Fibroblast of peridontal ligament (primary cell): ENCODE data around the gene ARHGEF33.
"Not testable (repeated sequence)": the region's sequence is repeated elsewhere in the genome, so short reads cannot be mapped to it uniquely, and the experiment has no call there.

ENCODE experiments used
- DNase-seq: peaks from one replicate; pipeline ENCODE4 v3.0.0-alpha.2; 2010; ENCODE audit errors: extremely low read depth

Gene ARHGEF33

DNA sequence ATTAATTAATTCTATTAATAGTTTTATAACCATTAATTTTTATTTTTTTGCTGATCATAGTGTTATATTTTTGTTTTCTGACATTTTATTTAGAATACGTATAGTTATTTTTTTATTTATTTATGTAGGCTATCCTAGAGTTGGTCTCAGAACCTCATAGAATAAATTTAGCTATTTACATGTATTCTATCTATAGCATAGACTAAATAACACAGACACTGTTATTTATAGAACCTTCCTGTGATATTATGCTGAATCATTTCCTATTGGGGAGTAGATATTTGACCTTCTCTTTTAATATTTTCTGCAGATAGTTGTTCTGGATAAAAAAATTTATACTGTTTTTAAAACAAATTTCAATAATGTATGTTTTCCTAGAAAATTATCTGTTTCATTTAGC lies 20.2 kb downstream of the ARHGEF33 start:
- DNase-seq: no peak

DNA sequence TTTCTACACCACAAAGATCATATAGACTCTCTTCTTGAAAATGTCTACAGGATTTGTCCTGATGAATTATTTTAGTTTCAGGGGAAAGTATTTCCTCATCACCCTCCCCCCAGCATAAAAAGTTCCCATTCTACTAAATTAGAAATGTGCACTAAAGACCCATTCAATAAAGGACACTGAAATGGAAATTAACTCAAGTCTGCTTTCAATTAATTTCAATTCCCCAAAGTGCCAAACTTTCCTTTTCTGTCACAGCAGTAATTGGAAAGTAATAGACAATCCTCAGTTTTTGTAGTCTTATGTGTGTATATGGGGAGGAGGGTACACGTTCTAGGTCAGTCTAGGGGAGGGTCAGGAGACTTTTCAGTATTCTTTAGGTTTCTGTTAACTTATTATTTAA lies 21.5 kb downstream of the ARHGEF33 start:
- DNase-seq: no peak

DNA sequence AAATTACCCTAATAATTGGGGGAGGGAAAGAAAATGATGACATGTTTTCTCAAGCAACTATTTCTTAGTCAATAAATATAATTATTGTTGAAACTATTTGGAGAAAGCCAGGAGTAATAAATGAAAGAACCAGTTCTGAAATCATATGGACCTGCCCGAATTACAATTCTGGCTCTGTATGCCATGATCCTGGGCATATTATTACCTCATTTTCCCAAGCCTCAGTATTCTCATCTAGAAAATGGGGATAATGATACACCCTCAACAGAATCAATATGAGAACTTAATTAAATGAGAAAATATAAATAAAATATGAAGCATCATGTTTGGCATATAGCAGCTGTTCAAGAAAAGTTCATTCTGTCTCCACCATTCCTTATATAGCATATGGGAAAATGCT lies 22.9 kb downstream of the ARHGEF33 start:
- DNase-seq: no peak

DNA sequence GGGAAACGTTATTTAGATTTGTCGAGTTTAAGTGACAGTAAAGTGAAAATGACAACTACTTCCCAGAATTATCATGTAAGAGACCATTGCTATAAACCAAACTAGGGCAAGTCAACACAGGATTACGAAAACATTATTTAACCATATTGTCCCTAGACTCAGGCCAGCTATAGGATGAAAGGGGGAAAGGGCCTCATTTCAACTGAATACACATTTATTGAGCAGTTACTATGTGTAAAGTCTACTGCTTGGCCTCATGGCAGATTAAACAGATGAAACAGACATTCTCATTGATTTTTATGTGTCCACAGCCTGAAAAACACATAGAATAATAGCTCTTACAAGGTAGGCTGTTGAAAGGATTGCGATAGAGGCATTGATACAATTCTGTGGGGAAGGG lies 32.7 kb downstream of the ARHGEF33 start:
- DNase-seq: no peak

DNA sequence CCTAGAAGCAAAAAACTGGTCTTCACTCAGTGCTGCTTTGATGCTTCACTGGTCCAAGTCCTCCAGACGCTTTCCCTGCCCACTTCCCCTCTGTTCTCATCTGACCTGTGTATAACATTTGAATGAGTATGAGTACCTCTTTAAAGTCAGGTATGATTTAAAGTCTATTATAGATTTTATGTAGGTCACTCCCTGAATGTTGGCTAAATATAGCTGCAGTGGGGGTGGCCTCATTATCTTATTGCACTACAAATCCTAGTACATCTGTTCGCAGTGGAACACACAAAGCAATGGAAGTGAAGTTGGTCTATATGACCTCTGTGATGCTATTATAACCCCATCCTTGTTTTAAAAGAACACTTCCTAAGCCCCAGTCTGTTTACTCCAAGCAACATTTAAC lies 33.2 kb downstream of the ARHGEF33 start:
- DNase-seq: no peak

DNA sequence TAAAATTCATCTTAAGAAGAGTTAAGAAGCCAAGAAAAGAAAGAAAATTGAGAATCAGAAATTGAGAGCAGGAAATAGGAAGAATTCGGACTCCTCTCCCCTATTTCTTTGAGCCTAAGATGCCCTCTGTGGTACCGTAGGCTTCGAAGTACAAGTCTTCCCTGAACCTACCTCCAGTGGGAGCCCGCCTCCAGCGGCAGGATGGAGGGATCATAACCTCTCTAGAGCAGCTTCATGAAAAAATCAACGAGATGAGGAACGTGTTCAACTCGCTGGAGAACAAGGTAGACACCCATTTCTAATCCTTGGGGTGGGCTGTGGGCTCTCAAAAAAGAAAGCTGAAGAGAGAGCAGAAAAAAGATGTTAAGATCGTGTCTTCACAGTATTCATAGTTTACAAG lies 36.3 kb downstream of the ARHGEF33 start:
- DNase-seq: no peak

DNA sequence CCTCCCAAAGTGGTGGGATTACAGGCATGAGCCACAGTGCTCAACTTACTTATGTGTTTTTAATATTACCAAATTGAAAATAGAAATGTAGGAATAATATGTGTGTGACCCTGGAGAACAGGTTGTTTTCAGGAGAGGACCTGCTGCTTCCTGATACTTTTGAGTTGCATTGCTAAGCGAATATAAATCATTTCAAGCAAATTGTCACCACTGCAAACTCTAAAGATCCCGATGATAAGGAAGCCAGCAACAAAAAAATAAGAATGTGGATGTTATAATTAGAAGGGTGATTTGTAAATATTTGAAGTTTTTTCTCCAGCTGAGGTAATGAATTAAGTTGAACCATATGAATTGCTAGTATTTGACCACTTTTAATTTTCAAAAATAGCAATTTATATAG lies 40.9 kb downstream of the ARHGEF33 start:
- no peak for DNase-seq

DNA sequence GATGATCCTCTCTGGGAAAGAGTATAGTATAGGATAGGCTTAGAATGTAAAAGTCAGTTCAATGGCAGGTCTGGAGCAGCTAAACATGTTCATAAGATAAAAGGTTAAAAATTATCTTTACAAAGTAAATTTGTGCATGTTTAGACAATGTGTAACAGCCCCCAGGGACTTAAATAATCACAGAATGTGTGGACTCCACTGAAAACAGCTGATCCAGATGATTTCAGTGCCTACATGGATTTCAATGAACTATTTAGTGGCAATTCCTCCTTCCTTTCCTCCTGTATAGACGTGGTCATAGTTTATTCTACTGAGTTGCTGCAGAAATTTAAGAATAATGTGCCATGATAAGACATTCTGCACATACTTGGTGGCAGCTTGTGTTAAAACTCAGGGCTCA lies 42.9 kb downstream of the ARHGEF33 start:
- peak; percentile 16 for DNase-seq

DNA sequence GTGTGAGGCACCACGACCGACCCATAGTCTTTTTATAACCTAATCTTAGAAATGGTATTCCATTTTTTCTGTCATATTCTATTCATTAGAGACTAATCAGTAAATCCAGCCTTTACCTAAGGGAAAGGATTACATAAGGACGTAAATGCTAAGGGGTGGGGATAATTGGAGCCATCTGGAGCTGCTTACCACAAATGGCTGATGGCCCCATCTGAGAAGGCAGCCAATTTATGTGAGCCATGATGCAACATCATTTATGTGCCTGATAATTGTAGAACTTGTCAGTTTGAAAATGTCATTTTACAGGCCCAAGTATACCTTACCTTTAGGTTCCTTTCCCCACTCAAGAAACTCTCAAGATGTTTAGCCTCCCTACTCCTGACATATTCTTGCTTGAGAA lies 44.0 kb downstream of the ARHGEF33 start:
- DNase-seq: peak; percentile 89

DNA sequence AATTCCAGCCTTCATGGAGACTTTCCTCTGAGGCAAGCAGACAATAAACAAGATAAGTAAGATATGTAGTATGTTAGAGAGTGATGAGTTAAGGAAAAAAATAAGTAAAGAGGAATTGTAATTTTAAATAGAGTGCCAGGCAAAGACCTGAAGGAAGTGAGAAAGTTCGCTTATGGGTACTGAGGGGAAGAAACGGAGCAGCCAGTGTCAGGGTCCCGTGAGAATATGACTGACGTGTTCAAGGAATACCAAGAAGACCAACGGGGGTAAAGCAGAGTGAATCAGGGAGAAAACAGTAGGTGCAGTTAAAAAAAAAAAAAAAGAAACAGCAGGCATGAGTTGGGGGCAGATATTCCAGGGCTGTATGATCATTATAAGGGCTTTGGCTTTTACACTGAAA lies 45.1 kb downstream of the ARHGEF33 start:
- no peak for DNase-seq

DNA sequence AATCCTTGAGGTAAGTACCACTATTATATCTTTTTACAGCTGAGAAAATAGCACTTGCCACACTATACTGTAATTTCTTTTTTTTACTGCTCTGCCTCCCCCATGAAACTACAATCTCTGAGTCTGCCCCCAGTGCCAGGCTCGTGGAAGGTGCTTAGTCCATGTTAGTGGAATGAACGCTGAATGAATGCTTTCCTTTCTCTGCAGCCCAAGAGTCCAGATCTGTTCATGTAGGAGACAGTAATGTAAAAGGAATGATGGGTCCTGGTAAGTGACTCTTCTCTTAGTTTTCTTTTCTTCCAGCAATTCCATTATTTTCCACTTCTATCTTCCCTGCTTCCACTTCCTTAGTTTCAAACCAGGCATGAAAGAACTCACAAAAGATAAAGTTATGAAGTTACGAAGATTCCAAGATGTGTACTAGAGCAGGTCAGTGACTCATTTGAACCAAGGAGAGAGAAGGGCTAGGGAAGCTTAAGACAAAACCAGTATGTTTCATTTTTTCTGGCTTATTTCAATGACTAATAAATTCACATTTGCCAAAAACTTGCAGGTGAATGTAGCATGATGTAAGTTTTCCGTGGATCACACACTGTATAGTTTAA lies 46.0 kb downstream of the ARHGEF33 start:
- peak; percentile 21 for DNase-seq

DNA sequence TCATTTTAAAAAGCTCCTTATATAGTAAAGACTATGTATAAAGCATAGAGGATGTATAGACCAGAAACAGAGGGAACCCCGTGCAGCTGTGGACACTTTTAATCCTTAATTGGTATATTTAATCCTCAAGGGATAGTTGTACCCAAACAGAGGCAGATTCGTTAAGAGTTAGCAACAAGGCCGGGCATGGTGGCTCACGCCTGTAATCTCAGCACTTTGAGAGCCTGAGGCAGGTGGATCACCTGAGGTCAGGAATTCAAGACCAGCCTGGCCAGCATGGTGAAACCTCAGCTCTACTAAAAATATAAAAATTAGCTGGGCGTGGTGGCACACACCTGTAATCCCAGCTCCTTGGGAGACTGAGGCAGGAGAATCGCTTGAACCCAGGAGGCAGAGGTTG lies 46.8 kb downstream of the ARHGEF33 start:
- DNase-seq: not testable (repeated sequence)

DNA sequence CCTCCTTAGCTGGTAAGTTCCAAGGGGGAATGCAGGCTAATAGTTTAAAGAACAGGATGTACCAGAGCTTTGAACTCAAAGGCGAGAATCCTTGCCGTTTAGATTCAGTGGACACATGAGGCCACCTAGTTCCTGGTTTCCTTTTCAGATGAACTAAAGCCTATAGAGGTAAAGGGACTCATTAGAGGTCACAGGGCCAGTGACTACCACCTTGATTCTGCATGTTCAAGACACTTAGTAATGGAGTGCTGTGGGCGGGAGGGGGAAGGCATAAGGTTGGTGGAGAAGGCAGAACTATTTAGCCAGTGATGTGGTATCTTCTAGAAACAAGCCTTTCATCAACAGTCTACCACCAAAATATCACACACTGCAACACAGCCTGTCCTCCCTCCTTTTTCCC lies 47.9 kb downstream of the ARHGEF33 start:
- no peak for DNase-seq

DNA sequence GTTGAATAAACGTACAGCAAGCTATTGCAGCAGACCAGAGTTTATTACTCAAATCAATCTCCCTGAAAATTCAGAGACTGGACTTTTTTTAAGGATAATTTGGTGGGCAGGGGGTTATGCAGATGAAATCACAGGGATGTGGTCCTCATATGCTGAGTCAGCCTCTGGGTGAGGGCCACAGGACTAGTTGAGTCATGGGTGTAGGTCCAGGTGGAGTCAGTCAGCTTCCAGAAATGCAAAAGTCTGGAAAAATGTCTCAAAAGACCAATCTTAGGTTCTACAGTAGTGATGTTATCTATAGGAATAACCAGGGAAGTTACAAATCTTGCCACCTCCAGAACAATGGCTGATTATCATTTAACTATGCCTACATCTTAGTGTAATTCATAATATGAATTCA lies 51.1 kb downstream of the ARHGEF33 start:
- DNase-seq: no peak

DNA sequence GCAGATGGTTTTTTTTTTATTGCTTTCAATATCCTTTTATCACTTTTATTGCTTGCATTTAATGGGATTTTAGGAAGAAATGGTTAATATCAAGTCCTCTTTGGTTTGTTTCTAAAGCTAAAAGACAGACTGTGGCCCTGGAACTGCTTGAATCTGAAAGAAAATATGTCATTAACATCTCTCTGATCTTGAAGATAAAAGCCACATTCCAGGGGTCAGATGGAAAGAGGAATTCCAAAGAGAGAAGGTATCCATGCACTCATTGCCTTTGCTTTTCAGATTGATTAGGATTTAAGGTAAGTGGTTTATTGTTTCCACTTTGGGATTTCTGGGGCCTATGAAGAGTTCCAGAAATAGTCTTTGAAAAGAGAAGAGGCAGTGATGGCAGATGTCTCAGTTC lies 54.1 kb downstream of the ARHGEF33 start:
- DNase-seq: no peak

DNA sequence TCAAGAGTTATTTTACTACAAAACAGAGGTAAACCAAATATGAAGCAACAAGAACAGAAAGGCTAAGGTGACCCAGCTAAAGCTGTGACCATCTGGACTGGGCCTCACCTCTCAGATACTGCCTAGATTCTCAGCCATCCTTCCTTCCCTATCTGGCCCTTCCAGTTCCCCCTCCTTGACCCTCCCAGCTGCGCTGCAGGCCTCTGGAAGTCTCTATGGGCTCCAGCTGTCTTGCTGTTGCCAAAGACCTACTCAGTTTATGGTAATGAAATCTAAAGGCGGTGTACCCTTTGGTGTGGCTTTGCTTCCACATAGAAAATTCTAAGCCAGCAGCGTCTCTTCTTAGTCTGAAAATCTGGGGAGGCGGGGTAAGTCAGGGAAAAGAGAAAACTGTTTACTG lies 55.7 kb downstream of the ARHGEF33 start:
- DNase-seq: no peak

DNA sequence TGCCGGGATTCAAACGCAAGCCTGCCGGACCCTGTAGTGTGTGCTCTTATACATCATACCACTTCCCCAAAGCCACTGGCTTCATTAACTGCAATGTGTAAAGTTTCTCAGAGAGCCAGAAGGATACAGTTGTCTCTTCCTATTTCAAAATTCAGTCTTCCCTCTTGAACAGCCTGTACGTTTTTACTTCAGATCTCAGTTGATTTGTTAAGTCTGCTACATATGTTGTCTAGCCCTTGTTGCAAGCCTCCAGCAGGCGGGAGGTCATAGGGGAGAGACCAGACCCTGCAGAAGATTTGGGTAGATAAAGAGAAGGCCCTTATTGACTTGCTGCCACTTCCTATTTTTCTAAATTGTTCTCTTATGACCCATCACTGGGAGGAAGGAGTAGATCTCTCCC lies 56.2 kb downstream of the ARHGEF33 start:
- DNase-seq: no peak

DNA sequence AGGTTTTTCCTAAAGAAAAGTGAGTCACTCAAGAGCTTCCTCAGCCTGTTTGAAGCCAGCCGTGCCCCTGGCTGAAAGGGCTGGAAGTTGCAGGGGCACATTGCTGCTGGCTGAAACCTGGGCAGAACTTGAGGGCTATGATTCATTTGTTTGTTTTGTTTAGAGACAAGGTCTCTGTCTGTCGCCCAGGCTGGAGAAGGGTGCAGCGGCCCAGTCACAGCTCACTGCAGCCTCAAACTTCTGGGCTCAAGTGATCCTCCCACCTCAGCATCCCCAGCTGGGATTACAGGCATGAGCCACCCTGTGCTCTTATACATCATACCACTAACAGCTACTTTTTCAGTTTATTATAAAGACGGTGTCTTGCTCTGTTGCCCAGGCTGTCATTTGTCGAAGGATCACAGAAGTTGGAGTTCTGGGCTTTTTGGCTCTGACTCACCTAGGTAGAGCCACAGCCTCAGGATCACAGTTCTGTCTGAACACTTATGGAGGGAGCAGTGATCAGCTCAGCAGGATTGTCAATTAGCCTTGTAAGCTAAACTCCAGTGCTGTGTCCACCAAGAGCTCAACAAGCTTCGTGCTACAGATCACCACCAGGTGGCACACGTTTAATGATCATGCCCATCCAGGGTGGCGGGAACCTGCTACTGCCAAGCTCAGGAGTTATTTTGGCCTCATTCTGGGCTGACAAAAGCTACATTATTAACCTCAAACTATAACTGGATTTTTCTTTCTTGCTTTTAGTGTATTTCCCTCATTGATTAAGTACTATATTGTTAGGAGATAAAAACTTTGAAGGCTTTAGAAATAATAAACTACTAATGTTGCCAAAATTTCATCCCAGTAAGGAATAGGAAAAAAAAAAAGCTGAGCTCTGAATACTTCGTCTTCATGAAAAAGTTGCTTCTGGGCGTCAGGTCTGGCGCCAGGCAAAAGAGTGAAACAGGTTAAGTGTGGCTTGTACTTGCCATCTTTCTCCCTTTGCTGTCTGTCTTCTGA lies 57.9 kb downstream of the ARHGEF33 start:
- DNase-seq: peak; percentile 76

DNA sequence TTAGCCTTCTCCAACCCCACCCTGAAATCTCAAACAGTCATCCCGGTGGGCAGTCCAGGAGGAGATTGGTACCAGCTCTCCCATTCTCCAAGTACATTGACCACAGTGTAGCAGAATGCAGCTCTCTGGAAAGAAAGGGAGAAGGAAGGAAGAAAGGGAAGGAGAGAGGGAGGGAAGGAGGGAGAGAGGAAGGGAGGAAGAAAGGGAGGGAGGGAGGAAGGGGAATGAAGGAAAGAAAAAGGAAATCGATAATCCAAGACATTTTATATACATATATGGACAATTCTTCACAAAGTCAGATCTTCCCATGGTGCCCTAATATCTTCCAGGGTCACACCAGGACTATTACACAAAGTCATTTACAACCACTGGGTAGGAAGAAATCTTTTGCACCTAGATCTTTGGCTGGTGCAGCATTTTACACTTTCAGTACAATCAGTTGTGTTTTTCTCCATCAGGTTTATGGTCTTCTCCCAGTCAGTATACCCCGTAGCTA lies 58.8 kb downstream of the ARHGEF33 start:
- DNase-seq: no peak

DNA sequence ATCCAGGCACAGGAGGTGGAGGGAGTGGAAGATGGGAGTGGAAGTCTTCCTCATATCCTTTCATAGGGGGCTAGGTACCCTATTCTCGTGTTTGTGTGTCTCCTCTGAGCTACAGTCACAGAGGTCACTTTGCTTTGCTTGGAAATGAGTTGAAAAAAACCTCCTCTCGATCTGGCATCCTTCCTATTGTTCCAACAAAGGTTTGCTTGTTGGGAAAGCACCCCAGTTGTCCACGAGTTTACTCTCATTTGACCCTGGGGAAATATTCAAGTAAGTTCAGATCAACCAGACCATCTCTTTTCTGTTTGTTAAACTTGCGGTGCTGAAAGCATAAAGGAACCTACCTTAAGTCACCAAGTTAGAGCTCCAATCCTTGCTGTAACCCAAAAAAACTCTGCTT lies 59.3 kb downstream of the ARHGEF33 start:
- no peak for DNase-seq

DNA sequence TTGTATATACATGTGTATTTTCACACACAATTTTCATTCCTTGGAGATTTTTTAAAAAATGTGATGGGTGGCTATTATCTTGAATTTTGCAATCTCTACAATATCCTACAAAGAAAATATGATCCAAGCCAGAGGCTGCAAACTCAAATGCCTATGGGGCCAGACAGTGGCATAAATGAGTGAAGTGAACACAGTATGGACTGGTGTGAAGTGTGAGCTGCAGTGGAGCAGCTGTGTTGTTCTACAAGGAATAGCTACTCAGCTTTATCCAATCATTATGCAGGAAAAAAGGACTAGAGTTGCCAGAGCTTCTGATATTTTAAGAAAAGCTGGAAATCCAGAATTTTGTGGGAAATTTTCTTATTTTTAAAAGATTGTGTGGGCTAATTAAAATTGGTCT lies 62.1 kb downstream of the ARHGEF33 start:
- no peak for DNase-seq

DNA sequence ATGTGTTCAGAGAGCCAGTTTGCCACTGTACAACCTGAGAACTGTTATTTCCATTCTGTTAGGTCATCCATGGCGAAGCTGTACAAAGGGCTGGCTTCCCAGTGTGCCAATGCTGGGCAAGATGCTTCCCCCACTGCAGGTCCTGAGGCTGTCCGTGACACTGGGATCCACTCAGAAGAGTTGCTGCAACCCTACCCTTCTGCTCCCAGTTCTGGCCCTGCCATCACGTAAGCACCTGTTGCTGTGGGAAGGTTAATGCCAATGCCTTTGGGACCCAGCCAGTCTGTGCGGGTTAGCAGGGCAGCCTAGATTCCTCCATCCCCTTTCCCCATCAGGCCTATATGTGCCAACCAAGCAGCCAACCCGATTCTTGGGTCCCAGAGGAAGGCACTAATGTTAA lies 68.3 kb downstream of the ARHGEF33 start:
- DNase-seq: no peak

DNA sequence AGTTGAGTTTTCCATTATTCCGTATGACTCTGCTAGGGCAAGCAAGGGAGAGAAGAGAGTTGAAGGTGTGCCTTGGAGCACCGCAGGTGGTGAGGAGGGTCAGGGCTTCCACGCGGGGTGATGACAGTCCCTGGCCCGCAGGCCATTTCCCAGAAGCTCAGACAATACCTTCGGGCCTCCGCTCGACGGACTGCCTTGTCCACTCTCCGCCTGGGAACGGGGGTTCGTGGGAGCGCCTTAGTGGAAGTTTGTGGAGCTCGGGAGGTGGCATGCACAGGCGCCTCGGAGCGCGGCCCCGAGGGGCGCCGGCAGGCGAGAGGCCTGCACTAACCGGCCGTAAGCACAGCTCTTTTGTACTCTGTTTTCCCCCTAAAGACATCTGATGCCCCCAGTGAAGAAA lies 69.8 kb downstream of the ARHGEF33 start:
- DNase-seq: no peak
